ENCODE data around the gene FAM186B. TPM values are rescaled to one million over a fixed set of nuclear protein-coding genes. Genes with fewer than 3 reads are reported as not detected.

Gene FAM186B
- total RNA-seq, 1 experiment from 2014 or later = 0.46 TPM

GRCh38 chr12:49538510-49539403 is 66.7 kb downstream of the FAM186B start, which contains the start of gene KCNH3:
TSS of gene KCNH3 (plus strand) at chr12:49539030. CDS start at chr12:49539417, 387 bp downstream.
- no peak for TF ChIP-seq CTCF (conservative IDR thresholded peaks at IDR 0.05)

More at GRCh38 chr12:49538510-49539403, 66.7 kb downstream of the FAM186B start, which contains the start of gene KCNH3:
- peaks cover 59% of the 10 kb centered on the region for H3K27me3 ChIP-seq (ENCODE audit: insufficient read depth, low read length)
- no peak within 1 kb of the TSS for H2BK120ac ChIP-seq (ENCODE audit: low read depth, low read length, poor library complexity, severe bottlenecking)
- no peak within 1 kb of the TSS for H4K5ac ChIP-seq (ENCODE audit: insufficient read length, low read depth, low read length)
- H3K4ac ChIP-seq (ENCODE audit: low read depth, low read length) = no peak within 1 kb of the TSS
- H2BK20ac ChIP-seq (ENCODE audit: low read depth, low read length, poor library complexity, severe bottlenecking) = no peak within 1 kb of the TSS
- no peak within 1 kb of the TSS for H2AFZ ChIP-seq (ENCODE audit: low read length)
- H2BK12ac ChIP-seq (ENCODE audit: insufficient read length, low read depth, low read length) = no peak within 1 kb of the TSS
- H3K9ac ChIP-seq (ENCODE audit: extremely low read depth, insufficient read length, low read length) = no peak within 1 kb of the TSS
- Mint-ChIP-seq H3K4me3 (peak within 1 kb of the TSS; percentile 56 to 78), H3K36me3 (ENCODE audit: insufficient read depth in 1 of 3, low read depth in 3 of 3) (no peaks in the 10 kb centered on the region), H3K27me3 (ENCODE audit: low read depth) (peaks cover 92% of the 10 kb centered on the region), H3K27ac (no peak within 1 kb of the TSS), H3K4me1 (peaks cover 9 to 30% of the 10 kb centered on the region in 2 experiments), H3K9me3 (no peaks in the 10 kb centered on the region; a peak in 1 of 5 replicates)
- DNase-seq = peak; percentile 82
- no peak within 1 kb of the TSS for H2AK5ac ChIP-seq (ENCODE audit: insufficient read length, low read length)
- H3K56ac ChIP-seq (ENCODE audit: insufficient read length, low read depth, low read length) = no peak within 1 kb of the TSS
- no peaks in the 10 kb centered on the region; the same call in 1 of the 2 replicates for H3K4me1 ChIP-seq (ENCODE audit: insufficient read depth, low read length)
- no peaks in the 10 kb centered on the region for H4K20me1 ChIP-seq (ENCODE audit: control insufficient read depth, insufficient read depth, insufficient read length)
- no peaks in the 10 kb centered on the region for H3K79me2 ChIP-seq (ENCODE audit: insufficient read depth, low read length)
- no peak within 1 kb of the TSS for H3K14ac ChIP-seq (ENCODE audit: insufficient read depth, low read length)
- H3K9me3 ChIP-seq (ENCODE audit: control insufficient read depth, low read depth, low read length) = no peaks in the 10 kb centered on the region
- H4K8ac ChIP-seq (replicated peaks; ENCODE audit: insufficient read length, low read depth, low read length) = no peak within 1 kb of the TSS
- no peak within 1 kb of the TSS for H2BK5ac ChIP-seq (ENCODE audit: insufficient read length, low read length)
- H4K91ac ChIP-seq (ENCODE audit: insufficient read length, low read depth, low read length) = no peak within 1 kb of the TSS
- H3K79me1 ChIP-seq (ENCODE audit: insufficient read depth, low read depth, low read length, poor library complexity, severe bottlenecking) = no peaks in the 10 kb centered on the region
- peaks cover 10% of the 10 kb centered on the region for H3K23me2 ChIP-seq (ENCODE audit: insufficient read length, low read depth, low read length, poor library complexity, severe bottlenecking)
- no peak within 1 kb of the TSS for H2BK15ac ChIP-seq (ENCODE audit: low read depth, low read length)
- H3K23ac ChIP-seq (ENCODE audit: insufficient read length, low read depth, low read length) = no peak within 1 kb of the TSS
- H3T11ph ChIP-seq (ENCODE audit: low read length) = no peak within 1 kb of the TSS
- no peak within 1 kb of the TSS for H3K18ac ChIP-seq (ENCODE audit: insufficient read length, low read depth, low read length)
- no peak within 1 kb of the TSS for H3K27ac ChIP-seq (ENCODE audit: insufficient read length, low read depth, low read length)
- no CpG with 5 or more reads among the region's 107 CpGs for WGBS (ENCODE audit: extremely low coverage, insufficient read length, low lambda C conversion rate)
- H3K4me2 ChIP-seq (ENCODE audit: insufficient read depth, insufficient read length, low read length) = peak within 1 kb of the TSS; percentile 49
